NCI-H1048 (cell line): ENCODE measurements around the gene NPIPB6.

ENCODE experiments used
- DNase-seq: peaks from one replicate; lab custom pipeline; 2025; lab: John Stamatoyannopoulos, UW

Gene NPIPB6

DNA sequence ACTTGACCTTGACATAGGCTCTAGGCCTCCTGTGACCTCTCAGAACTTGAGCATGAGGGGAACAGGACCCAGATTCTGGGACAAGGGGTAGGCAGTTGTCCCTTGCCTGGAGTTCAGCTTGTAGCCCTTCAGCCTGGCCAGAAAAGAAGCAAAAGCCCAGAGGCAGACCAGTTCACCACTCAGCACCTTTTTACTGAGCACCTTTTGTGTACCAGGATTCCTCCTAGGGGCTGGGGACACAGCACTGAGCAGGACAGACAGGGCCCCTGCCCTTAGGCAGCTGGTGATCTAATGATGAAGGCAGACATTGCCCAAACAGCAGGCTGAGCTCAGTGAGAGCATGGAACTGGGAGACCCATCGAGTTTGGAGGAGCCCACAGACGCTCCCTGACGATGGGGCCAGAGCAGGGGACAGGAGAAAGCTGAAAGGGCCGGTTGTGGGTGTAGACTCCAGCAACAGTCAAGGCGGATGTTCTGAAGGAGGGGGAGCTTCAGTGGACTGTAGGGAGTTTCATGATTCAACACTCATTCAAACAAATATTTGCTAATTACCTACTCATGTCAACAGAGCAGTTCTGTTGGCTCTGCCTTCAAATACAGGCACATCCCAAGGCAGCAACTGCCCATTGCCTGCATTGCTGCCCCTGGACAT lies 38.9 kb downstream of the NPIPB6 start:
- no peak for DNase-seq

DNA sequence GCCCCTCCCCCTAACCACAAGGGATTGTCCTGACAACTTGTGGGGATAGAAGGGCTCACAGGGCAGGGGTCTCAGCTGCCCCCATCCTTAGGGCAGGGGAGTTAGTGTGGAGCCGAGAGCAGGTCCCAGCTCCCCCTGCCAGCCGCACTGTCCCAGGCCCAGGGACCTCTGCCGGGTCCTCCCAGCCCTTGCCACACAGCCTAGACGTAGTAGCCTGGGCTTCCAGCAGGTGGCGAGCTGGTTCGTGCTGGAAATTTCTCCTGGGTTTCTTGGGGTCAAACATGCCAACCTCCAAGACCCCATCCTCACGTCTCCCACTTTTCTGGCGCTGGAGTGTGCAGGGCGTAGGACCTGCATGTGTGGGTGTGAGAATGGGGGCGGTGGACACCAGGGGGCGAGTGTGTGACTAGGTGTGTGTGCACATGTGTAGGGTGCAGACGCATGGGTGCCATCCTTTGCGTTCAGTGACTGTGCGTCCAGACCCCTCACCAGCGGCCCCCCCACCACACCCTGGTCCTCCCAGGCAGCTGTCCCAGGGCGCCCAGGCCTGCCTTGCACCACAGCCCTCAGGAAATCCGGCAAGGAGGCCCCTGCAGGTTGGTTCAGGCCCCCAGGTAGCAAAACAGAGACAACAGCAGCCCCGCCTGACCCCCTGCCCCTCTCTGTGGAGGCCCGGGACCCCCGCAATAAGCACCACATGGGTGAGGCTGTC lies 41.5 kb downstream of the NPIPB6 start:
- no peak for DNase-seq

DNA sequence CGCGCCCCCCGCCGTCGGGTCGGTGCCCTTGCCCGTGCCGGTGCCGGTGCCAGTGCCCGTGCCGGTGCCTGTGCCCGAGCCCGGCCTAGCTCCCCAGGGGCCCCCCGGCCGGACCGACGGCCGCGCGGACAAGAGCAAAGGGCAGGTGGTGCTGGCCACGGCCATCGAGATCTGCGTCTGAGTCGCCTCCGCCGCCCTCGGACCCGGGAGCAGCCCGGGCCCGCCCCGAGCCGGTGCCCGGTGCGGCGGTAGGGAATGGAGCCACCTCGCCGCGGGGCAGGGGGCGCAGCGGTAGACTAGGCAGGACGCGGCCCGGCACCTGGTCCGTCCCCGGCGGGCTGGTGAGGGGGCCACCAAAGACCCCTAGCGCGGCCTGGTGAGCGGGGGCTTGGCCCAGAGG lies 42.6 kb downstream of the NPIPB6 start:
- DNase-seq, result no peak

- no peak for DNase-seq
Measured at GRCh38 chr16:28320023-28320561, 43.2 kb downstream of the NPIPB6 start.

- DNase-seq, result no peak
Measured at GRCh38 chr16:28319476-28320022, 43.8 kb downstream of the NPIPB6 start.

GRCh38 chr16:28318042-28318744 lies 45.1 kb downstream of the NPIPB6 start:
- DNase-seq, result no peak

DNA sequence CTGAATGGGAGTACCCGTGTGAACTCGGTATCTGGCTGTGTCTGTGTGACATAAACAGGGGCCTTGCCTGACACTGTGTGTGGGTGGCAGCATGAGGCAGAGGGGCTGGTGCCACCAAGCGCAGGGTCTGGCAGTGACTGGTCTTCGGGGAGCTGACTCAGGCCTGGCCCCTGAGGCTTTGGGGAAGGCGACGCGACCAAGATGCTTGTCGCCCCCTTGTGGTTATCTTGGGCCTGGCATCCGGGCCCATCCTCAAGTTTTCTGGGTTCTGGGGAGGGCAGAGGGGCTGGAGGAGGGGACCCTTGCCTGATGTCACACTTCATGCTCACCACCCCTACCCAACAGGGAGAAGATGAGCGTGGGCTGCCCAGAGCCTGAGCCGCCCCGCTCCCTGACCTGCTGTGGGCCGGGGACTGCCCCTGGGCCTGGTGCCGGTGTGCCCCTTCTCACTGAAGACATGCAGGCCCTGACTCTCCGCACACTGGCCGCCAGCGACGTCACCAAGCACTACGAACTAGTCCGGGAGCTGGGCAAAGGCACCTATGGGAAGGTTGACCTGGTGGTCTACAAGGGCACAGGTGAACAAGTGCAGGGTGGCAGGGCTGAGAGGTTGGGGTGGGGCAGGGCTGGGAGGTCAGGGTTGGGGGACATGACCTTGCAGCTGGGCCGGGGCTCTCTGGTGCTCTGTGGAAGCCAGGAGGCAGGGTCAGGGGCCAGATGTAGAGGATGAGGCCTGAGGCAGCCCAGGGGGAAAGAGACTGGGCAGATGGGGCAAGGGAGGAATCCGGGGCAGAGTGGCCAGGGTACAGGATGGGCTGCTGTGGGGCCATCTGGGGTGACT lies 46.0 kb downstream of the NPIPB6 start:
- no peak for DNase-seq

- no peak for DNase-seq
Measured at GRCh38 chr16:28316054-28316453, 47.3 kb downstream of the NPIPB6 start.

GRCh38 chr16:28313587-28313986 lies 49.7 kb downstream of the NPIPB6 start:
- DNase-seq, result no peak

DNA sequence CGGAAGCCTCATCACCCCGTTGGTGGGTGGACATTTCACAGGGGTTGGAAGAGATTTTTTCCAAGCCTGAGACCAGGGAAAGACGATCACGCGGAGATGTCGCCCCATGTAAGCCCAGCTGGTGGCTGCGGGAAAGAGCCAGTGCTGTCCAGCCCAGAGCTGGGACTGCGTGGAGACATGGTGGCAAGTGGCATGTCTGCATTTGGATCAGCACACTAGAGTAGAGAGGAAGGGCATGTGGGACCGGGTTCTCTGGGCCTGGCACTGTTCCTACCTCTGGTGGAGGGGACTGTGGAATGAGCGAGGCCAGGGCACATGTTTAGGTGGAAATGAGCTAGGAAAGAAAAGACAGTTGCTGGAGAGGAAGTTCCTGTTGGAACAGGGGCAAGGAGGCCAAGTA lies 51.0 kb downstream of the NPIPB6 start:
- DNase-seq, result no peak

DNA sequence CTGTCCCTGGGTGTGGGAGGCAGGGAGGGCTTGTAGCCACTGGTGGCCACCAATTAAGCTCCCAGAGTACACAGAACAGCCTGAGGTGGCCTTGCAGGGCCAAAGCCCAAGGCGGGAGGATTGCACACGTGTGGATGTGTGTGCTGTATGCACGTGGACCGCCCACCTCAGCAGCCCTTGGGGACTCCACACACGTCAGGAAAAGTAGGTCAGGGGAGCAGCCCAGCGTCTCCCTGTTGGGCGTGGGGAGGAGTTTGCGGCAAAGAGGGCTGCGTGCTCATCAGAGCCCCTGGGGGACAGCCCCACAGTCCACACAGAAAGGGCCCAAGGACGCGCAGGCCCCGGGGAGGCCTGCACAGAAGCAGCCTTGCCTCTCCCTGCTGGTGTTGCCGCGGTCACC lies 51.4 kb downstream of the NPIPB6 start:
- no peak for DNase-seq

DNA sequence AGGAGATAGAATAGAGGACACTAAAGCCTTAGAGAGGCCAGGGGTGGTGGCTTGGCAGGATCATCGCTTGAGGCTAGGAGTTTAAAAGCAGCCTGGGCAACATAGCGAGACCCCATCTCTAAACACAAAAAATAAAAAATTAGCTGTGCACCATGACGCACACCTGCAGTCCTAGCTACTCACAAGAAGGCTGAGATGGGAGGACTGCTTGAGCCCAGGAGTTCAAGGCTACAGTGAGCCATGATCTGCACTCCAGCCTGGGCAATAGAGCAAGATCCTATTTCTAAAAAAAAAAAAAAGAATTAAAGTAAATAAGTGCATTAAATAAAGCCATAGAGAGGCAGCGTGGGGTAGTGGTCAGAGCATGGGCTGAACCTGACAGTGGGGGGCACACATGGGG lies 51.9 kb downstream of the NPIPB6 start:
- DNase-seq, result no peak

DNA sequence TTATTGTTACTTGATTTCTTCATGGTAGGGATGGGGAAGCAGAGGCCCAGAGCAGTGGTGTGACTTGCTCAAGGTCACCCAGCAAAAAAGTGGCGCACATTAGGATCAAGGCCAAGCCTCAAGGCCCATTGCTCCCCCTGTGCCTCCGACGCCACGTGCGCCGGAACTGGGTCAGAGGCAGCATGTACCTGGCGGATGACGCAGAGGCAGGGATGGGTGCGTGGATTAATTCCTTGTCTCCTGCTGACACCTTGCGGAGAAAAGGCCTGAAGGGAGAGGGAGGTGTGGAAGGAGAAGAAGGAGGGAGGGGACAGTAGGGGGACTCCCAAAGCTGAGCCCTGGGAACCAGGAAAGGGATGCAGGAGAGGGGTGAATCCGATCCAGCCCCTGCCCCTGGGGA lies 52.5 kb downstream of the NPIPB6 start:
- DNase-seq, result no peak

GRCh38 chr16:28309811-28310311 lies 53.4 kb downstream of the NPIPB6 start:
- no peak for DNase-seq

- DNase-seq, result no peak
Measured at GRCh38 chr16:28308794-28309584, 54.3 kb downstream of the NPIPB6 start.

DNA sequence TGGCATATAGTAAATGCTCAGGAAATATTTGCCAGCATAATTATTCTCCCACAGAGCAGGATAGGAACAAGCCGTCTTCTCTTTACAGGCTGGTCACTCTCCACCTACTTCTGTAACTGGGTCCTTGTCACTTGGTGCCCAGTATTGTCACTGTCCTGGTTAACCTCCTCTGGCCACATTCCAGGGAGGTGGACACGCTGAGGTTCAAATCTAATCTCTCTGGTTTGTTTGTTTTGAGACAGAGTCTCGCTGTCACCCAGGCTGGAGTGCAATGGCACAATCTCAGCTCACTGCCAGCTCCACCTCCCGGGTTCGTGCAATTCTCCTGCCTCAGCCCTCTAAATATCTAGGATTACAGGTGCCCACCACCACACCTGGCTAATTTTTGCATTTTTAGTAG lies 55.4 kb downstream of the NPIPB6 start:
- no peak for DNase-seq

GRCh38 chr16:28304214-28304613 lies 59.1 kb downstream of the NPIPB6 start:
- no peak for DNase-seq

GRCh38 chr16:28303132-28303531 lies 60.2 kb downstream of the NPIPB6 start:
- no peak for DNase-seq

DNA sequence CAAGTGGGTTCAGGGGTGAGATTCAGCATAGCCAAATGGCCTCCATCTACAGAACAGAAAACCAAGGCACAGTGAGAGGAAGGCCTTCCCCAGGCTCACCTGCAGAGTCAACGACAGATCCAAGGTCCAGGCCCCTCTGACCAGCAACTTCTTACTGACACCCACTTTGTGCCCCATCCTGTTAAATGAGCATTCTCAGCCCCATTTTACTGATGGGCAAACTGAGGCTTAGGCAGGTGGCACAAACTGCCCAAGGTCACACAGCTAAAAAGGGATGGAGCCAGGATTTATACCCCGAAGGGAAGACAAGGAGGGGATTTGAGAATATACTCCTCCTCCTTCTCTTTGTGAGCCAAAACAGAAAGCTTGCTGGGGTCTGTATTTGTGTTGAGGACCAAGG lies 61.7 kb downstream of the NPIPB6 start:
- no peak for DNase-seq

DNA sequence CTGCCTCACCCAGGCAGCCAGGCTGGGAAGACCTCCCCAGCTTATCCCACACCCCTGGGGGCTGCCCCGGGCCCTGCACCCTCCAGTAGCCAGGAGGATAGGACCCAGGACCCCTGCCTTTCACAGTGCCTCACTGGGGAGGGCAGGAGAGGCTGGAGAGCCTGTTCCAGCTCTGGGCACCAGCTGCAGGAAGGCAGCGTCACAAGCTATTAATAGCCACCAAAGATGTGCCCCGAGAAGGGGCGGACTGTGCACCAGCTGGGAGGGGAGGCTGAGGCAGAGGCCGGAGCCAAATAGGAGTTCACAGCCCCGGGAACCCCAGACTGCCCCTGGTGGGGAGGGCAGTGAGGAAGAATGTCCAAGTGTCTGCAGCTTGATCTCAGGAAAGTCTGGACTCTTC lies 62.2 kb downstream of the NPIPB6 start:
- no peak for DNase-seq

DNA sequence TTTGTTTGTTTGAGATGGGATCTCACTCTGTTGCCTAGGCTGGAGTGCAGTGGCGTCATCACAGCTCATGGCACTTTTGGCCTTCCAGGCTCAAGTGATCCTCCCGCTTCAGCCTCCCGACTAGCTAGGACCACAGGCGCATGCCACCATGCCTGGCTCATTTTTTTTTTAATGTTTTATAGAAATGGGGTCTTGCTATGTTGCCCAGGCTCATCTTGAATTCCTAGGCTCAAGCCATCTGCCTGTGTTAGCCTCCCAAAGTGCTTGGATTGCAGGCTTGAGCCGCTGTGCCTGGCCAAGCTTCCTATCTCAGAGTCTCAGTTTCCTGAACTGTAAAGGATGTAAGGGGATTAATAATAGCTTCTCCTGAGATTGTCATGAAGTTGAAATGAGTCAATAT lies 63.0 kb downstream of the NPIPB6 start:
- no peak for DNase-seq
